Smooth muscle cell (in vitro differentiated cells): ENCODE results near the gene GOLPH3L. TPM values are rescaled to one million over a fixed set of nuclear protein-coding genes. Genes with fewer than 3 reads are reported as not detected.
"Not testable (repeated sequence)": the region's sequence is repeated elsewhere in the genome, so short reads cannot be mapped to it uniquely, and the experiment has no call there.

Experiments used
- DNase-seq: peaks from one replicate; lab custom pipeline; 2025; ENCODE audit not compliant: unreplicated experiment; lab: John Stamatoyannopoulos, UW
- H2AFZ ChIP-seq: fragments of 200-600 bp; sonication (generic); 2 replicates; pipeline ENCODE4 v1.6.0; 2016; ENCODE audit warnings: antibody characterized with exemption, low read depth, mild to moderate bottlenecking
- H3F3A ChIP-seq: fragments of 200-600 bp; sonication (generic); 2 replicates; pipeline ENCODE4 v1.6.0; 2017; ENCODE audit warnings: antibody characterized with exemption, low read depth
- H3K27ac ChIP-seq: fragments of 200-600 bp; sonication (generic); 2 replicates; pipeline ENCODE4 v1.5.1; 2016; ENCODE audit warnings: low read depth, mild to moderate bottlenecking
- H3K27me3 ChIP-seq: fragments of 200-600 bp; sonication (generic); 2 replicates; pipeline ENCODE4 v1.6.1; 2016; ENCODE audit warnings: low read depth, mild to moderate bottlenecking
- H3K36me3 ChIP-seq: fragments of 200-600 bp; sonication (generic); 2 replicates; pipeline ENCODE4 v1.5.1; 2016; ENCODE audit warnings: low read depth
- H3K4me1 ChIP-seq: fragments of 200-600 bp; sonication (generic); 2 replicates; pipeline ENCODE4 v1.5.1; 2016; ENCODE audit warnings: low read depth
- H3K4me2 ChIP-seq: fragments of 200-600 bp; sonication (generic); 2 replicates; pipeline ENCODE4 v1.6.0; 2016; ENCODE audit warnings: mild to moderate bottlenecking
- H3K4me3 ChIP-seq: fragments of 200-600 bp; sonication (generic); 2 replicates; pipeline ENCODE4 v1.5.1; 2016; ENCODE audit warnings: mild to moderate bottlenecking
- H3K79me2 ChIP-seq: fragments of 200-600 bp; sonication (generic); 2 replicates; pipeline ENCODE4 v1.6.0; 2016; ENCODE audit warnings: low read depth, mild to moderate bottlenecking
- H3K9ac ChIP-seq: fragments of 200-600 bp; sonication (generic); 2 replicates; pipeline ENCODE4 v1.6.0; 2016; ENCODE audit warnings: low read depth
- H3K9me3 ChIP-seq: fragments of 200-600 bp; sonication (generic); replicated peaks from 2 replicates; pipeline ENCODE4 v1.5.1; 2016; ENCODE audit warnings: low read depth
- H4K20me1 ChIP-seq: fragments of 200-600 bp; sonication (generic); 2 replicates; pipeline ENCODE4 v1.6.0; 2016; ENCODE audit warnings: low read depth
- WGBS: methylation state at CpG from one replicate; pipeline ENCODE4 v1.1.7; 2016; ENCODE audit warnings: low lambda C conversion rate; 5-methylcytosine and 5-hydroxymethylcytosine counted together
- polyA plus RNA-seq: library from polyadenylated mRNA; unstranded; fragments of >200 nt; fragmentation: Nextera tagmentation; extraction: Ambion mirVana; gene quantifications from 2 replicates; pipeline ENCODE4 v1.2.1, GENCODE V29; 2016
- total RNA-seq: library from RNA; depleted of rRNA; stranded (reverse); fragments of >200 nt; gene quantifications from 2 replicates; pipeline ENCODE4 v1.2.3, GENCODE V29; 2014
- TF ChIP-seq, protein P1 (sequence below): fragments of 200-600 bp; sonication (generic); IDR thresholded peaks from 2 replicates; pipeline ENCODE4 v1.5.1; 2017; ENCODE audit warnings: borderline replicate concordance, mild to moderate bottlenecking, antibody characterized with exemption; ENCODE audit not compliant: insufficient read depth, poor library complexity, severe bottlenecking

The GOLPH3L gene
- total and polyA plus RNA-seq, 2 experiments from 2014 or later = 9.9 to 10.7 TPM

DNA sequence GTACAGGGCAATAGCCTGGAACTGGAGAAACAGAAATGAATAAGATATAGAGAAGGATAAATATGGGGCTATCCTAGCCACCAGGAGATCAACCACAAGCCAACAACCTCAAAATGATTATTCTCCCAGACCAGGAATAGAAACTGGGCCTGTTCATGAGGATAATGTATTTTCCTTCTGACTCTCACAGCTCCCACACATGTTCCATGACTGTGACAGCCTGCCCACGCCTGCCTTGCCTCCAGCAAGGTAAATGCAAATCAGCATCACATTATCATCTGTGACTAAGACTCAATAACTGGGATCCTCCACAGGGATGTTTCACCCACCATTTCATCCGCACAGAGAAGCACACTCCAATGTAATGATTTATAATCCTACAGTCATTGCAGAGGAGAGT is 70.8 kb downstream of the GOLPH3L start:
- DNase-seq = no peak
- Histone ChIP-seq H3F3A (peaks cover 20% of the 10 kb centered on the region), H3K27ac (no peak overlapping the region), H3K79me2 (peaks cover 20% of the 10 kb centered on the region), H3K9ac (no peak overlapping the region), H3K4me1 (peaks cover 5% of the 10 kb centered on the region), H3K4me3 (no peak overlapping the region), H3K36me3 (peaks cover 8% of the 10 kb centered on the region), H3K4me2 (no peak overlapping the region), H3K9me3 (no peaks in the 10 kb centered on the region), H3K27me3 (no peaks in the 10 kb centered on the region), H2AFZ (no peak overlapping the region), H4K20me1 (peaks cover 16% of the 10 kb centered on the region)
- TF ChIP-seq, protein P1, sequence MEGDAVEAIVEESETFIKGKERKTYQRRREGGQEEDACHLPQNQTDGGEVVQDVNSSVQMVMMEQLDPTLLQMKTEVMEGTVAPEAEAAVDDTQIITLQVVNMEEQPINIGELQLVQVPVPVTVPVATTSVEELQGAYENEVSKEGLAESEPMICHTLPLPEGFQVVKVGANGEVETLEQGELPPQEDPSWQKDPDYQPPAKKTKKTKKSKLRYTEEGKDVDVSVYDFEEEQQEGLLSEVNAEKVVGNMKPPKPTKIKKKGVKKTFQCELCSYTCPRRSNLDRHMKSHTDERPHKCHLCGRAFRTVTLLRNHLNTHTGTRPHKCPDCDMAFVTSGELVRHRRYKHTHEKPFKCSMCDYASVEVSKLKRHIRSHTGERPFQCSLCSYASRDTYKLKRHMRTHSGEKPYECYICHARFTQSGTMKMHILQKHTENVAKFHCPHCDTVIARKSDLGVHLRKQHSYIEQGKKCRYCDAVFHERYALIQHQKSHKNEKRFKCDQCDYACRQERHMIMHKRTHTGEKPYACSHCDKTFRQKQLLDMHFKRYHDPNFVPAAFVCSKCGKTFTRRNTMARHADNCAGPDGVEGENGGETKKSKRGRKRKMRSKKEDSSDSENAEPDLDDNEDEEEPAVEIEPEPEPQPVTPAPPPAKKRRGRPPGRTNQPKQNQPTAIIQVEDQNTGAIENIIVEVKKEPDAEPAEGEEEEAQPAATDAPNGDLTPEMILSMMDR = no peak
- WGBS = 88% methylated on average over 2 of the region's 2 CpGs

DNA sequence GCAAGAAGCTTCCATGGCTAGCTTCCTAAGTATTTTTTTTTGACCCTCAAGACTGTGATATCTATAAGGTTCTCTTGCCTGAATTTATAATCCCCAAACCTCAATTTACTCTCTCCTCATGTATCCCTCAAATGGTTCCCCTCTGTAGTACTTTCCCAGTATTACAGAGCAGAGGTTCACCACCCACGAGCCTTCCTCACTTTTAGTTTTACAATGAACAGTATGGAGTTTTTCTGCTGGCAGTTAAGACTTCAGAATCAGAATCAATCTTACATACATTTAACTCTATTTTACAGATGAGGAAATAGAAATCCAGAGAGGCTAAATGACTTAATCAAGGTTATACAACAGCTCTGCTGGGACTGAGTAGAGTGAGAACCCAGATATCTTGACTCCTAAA is 72.4 kb downstream of the GOLPH3L start:
- H3K4me2 ChIP-seq, H3K27me3 ChIP-seq, H3K36me3 ChIP-seq, H3K9me3 ChIP-seq, DNase-seq, H3K4me3 ChIP-seq, H3K4me1 ChIP-seq, H2AFZ ChIP-seq: not testable (repeated sequence)
- Histone ChIP-seq H3K27ac (peak overlapping the region; percentile 77), H3K9ac (peak overlapping the region; percentile 21), H3F3A (peaks cover 25% of the 10 kb centered on the region), H4K20me1 (peaks cover 24% of the 10 kb centered on the region), H3K79me2 (peaks cover 20% of the 10 kb centered on the region)
- WGBS = 93% methylated on average over 1 of the region's 1 CpG

DNA sequence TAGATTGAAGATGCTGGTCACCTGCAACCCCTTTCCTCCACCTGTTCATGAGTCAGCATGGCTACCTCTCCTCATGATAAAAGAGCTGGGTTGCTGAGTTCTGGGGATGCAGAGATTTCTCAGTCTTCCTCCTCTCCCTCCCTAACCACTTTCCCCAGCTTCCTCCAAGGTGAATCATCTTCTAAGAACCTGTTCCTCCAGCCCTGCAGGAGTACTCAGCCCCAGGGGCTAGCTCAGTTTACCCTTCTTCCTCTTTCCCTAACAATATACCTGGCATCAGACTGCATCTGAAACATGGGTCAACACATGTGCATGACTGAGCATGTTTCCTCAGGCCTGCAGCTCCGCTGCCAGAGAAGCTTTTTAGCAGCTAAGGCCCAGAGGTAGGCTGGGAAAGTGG is 72.8 kb downstream of the GOLPH3L start:
- not testable (repeated sequence) for H3K4me1 ChIP-seq, H3K9ac ChIP-seq, H3K9me3 ChIP-seq, H3K27me3 ChIP-seq, DNase-seq, H2AFZ ChIP-seq, H3K4me2 ChIP-seq, H3K4me3 ChIP-seq, H3K36me3 ChIP-seq
- peaks cover 20% of the 10 kb centered on the region for H3K79me2 ChIP-seq
- WGBS = 70% methylated on average over 1 of the region's 1 CpG
- peaks cover 25% of the 10 kb centered on the region for H3F3A ChIP-seq
- H3K27ac ChIP-seq = peak overlapping the region; percentile 77
- H4K20me1 ChIP-seq = peaks cover 27% of the 10 kb centered on the region

DNA sequence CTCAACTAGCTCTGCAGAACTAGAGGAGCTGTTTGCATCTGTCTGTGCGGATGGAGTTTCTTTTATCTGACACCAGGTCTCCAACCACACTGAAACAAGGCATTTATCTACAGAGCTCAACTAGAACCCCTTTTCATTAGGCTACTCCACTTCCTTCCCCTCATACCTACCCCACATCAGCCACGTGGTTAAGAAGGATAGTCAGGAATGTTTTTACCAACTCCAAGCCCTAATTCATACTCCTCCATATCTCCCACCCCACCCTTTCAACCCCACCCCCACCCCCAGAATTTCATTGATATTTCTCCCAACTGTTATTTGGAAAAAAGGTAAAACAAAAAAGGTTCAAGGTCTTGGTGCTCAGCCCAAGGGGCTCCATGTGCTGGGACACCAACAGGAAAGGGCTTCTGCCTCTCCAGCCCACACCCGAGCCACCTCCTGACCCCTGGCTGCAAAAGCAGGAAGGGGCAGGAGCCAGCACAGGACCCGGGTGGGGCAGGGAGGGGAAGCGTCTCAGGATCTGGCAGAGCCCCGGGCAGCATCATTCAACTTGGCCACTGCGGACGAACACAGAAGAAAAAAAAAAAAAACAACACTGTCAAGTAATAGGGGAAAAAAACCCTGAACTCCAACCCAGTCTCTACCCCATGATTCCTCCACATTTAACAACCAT is 74.5 kb downstream of the GOLPH3L start:
- H3K27me3 ChIP-seq = no peaks in the 10 kb centered on the region
- no peak overlapping the region for H3K4me3 ChIP-seq
- no peak overlapping the region for H2AFZ ChIP-seq
- peaks cover 5% of the 10 kb centered on the region for H3K79me2 ChIP-seq
- TF ChIP-seq, protein P1 = no peak
- H3K36me3 ChIP-seq = peaks cover 8% of the 10 kb centered on the region
- no peaks in the 10 kb centered on the region for H3K4me1 ChIP-seq
- no peak for DNase-seq
- H3K27ac ChIP-seq = peak overlapping the region; percentile 12
- H3K4me2 ChIP-seq = no peak overlapping the region
- H4K20me1 ChIP-seq = peaks cover 19% of the 10 kb centered on the region
- H3K9me3 ChIP-seq = no peaks in the 10 kb centered on the region
- H3K9ac ChIP-seq = no peak overlapping the region
- H3F3A ChIP-seq = peaks cover 25% of the 10 kb centered on the region
- whole genome bisulfite sequencing = 75% methylated on average over 5 of the region's 8 CpGs
